ENCODE data around the gene NDUFA12.
"Not testable (repeated sequence)": the region's sequence is repeated elsewhere in the genome, so short reads cannot be mapped to it uniquely, and the experiment has no call there.

Gene NDUFA12

GRCh38 chr12:95003213-95003920 is at the start of gene NDUFA12:
Gene NDUFA12, minus strand, starts transcription at chr12:95003697. Its CDS starts 17 bp downstream, at chr12:95003680.
- peak; percentile 75 for DNase-seq

GRCh38 chr12:95051241-95051640 is 47.7 kb upstream of the NDUFA12 start:
- DNase-seq = no peak

GRCh38 chr12:95037906-95038305 is 34.4 kb upstream of the NDUFA12 start:
- no peak for DNase-seq

GRCh38 chr12:95034750-95035149 is 31.3 kb upstream of the NDUFA12 start:
- no peak for DNase-seq

GRCh38 chr12:95022477-95022876 is 19.0 kb upstream of the NDUFA12 start:
- DNase-seq = no peak

- no peak for DNase-seq
Measured at GRCh38 chr12:95017482-95017881, 14.0 kb upstream of the NDUFA12 start.

GRCh38 chr12:95016120-95016519 is 12.6 kb upstream of the NDUFA12 start:
- no peak for DNase-seq

- DNase-seq = no peak
Measured at GRCh38 chr12:95014554-95014953, 11.1 kb upstream of the NDUFA12 start.

- DNase-seq = no peak
Measured at GRCh38 chr12:95006206-95006605, 2.7 kb upstream of the NDUFA12 start.

GRCh38 chr12:95004610-95005009 is 1.1 kb upstream of the NDUFA12 start:
- no peak for DNase-seq

- no peak for DNase-seq
Measured at GRCh38 chr12:95003921-95004272, 400 bp upstream of the NDUFA12 start.

- no peak for DNase-seq
Measured at GRCh38 chr12:95002754-95003153, 743 bp downstream of the NDUFA12 start.

- DNase-seq = no peak
Measured at GRCh38 chr12:94998326-94998725, 5.2 kb downstream of the NDUFA12 start.

GRCh38 chr12:94997726-94998125 is 5.8 kb downstream of the NDUFA12 start:
- DNase-seq = no peak

- no peak for DNase-seq
Measured at GRCh38 chr12:94997061-94997460, 6.4 kb downstream of the NDUFA12 start.

GRCh38 chr12:94994312-94994711 is 9.2 kb downstream of the NDUFA12 start:
- DNase-seq = no peak

- not testable (repeated sequence) for DNase-seq
Measured at GRCh38 chr12:94993855-94994254, 9.6 kb downstream of the NDUFA12 start.

GRCh38 chr12:94990222-94990621 is 13.3 kb downstream of the NDUFA12 start:
- DNase-seq = no peak

GRCh38 chr12:94988471-94988870 is 15.0 kb downstream of the NDUFA12 start:
- DNase-seq = no peak

GRCh38 chr12:94987801-94988200 is 15.7 kb downstream of the NDUFA12 start:
- no peak for DNase-seq

- DNase-seq = no peak
Measured at GRCh38 chr12:94987076-94987669, 16.3 kb downstream of the NDUFA12 start.

GRCh38 chr12:94985099-94985498 is 18.4 kb downstream of the NDUFA12 start:
- DNase-seq = not testable (repeated sequence)

GRCh38 chr12:94983321-94983720 is 20.2 kb downstream of the NDUFA12 start:
- no peak for DNase-seq

- no peak for DNase-seq
Measured at GRCh38 chr12:94982456-94982855, 21.0 kb downstream of the NDUFA12 start.

- DNase-seq = no peak
Measured at GRCh38 chr12:94980577-94980976, 22.9 kb downstream of the NDUFA12 start.

All from NCI-H187 treated with DMSO at 0.1 percent for 48 hours (cell line).